Measurements from ENCODE around the gene CDKAL1.
"Not testable (repeated sequence)": the region's sequence is repeated elsewhere in the genome, so short reads cannot be mapped to it uniquely, and the experiment has no call there.

Gene CDKAL1

GRCh38 chr6:20554817-20555216 lies 20.6 kb downstream of the CDKAL1 start:
- no peak for DNase-seq

GRCh38 chr6:20559924-20560551 lies 25.8 kb downstream of the CDKAL1 start:
- no peak for DNase-seq

DNA sequence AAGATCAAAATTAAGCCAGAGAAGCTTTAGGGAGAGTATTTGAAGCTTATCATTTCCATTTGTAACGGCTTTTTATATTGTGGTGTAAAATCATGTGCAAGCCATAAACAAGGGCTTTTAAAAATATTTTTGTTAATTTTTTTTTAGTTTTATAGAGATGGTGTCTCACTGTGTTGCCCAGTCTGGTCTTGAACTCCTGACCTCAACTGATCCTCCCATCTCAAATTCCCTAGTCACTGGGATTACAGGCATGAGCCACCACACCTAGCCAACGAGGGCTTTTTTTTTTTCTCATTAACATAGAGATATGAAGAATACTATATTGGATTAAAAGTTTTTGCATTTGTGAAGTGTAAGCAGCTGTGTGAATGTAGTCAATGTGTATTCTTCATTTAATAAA lies 29.1 kb downstream of the CDKAL1 start:
- DNase-seq: no peak

- DNase-seq: no peak
Measured at GRCh38 chr6:20564269-20564668, 30.0 kb downstream of the CDKAL1 start.

DNA sequence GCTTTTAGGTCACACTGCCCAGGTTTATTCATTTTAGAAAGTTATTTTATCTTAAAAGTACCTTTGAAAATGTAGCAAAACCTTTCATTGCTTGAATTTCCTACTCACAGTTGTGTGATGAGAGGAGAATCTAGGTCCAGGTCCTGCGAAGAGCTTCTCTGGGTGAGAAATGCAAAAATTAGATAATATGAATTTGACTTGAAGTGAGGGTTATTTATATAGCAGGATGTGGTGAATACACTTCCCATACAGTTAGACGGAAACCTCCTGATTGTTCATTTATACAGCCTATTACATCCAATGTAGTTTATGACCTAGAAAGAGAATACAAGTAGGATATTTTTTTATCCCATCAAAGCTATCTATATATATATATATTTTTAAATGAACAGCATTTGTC lies 30.5 kb downstream of the CDKAL1 start:
- no peak for DNase-seq

DNA sequence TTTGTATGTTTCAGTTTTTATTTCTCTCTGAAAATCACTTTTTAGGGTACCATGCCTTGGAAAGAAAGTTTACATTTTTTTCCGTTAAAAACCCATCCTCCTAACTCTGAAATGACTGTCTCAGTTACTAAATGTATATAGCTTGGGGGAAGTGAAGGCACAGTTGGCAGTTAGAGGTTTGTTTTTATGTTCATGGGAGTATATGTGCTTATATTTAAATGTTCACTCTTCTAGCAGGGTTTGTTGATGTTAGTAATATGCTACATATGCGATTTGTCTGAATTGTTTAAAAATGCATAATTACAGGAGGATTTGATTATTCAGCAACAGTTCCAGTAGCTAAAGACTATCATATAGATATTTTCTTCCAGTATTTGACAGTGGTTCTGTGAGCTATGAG lies 31.1 kb downstream of the CDKAL1 start:
- DNase-seq: no peak

DNA sequence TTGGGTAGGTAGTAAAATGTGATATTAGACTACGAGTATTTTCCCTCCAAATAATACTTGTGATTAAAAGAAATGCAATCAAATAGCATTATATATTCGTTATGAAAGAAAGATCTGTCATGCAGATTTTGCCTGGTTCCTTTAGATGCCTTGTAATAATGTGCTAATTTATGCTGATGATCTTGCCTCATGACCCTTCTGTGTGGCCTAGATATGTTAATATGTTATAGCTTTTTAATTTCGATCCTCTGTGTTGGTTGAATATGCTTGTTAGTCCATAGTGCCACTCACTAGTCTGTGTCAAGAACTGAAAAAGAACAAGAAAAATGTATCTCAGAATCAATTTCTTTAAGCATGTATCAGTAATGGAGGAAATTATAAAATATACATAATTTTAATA lies 31.9 kb downstream of the CDKAL1 start:
- DNase-seq: no peak

DNA sequence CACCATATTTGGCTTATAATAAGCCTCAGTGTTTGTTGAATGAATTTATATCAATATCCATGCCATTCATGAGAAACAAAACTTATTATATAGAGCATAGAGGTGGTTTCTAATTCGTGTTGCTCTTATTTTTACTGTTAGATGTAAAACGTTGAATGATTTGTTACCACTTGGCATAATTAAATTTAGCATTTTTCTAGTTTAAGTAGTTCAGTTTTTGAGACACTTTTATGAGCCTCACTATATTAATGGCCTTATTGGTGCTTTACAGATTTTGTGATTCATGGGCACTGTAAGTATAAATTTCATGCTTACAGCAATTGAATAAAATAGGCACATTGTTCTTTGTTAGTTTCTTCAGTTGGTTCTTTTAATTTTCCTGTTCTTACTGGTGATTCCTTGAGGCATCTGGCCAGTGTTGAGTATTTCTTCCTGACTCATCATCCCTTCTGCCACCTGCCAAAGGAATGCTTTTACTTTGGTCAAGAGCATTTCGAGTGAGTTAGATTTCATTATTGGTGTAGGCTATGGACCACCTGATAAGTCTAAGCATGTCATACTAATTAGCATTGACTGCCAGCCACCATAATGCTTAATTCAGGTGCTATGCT lies 34.8 kb downstream of the CDKAL1 start:
- DNase-seq: no peak

- DNase-seq: no peak
Measured at GRCh38 chr6:20571261-20571660, 37.0 kb downstream of the CDKAL1 start.

DNA sequence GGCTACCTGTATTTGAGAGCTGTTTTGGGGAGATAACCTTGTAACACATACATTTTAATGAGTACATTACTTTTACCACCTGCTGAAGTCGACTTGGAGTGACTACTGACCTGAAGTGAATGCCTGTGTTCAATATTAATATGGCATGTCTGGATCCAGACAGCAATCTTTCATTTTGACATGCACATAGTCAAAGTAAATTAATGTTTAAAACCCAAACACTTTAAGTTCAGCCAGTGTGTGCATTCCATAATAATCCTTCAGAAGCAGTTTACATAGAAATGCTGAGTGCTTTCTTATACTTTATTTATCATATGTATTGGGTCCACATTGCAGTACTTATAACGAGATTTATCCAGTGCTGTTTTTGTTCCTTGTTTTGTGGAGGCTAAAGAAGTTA lies 38.0 kb downstream of the CDKAL1 start:
- DNase-seq: no peak

- no peak for DNase-seq
Measured at GRCh38 chr6:20572940-20573339, 38.7 kb downstream of the CDKAL1 start.

- no peak for DNase-seq
Measured at GRCh38 chr6:20574355-20574754, 40.1 kb downstream of the CDKAL1 start.

GRCh38 chr6:20575125-20575524 lies 40.9 kb downstream of the CDKAL1 start:
- no peak for DNase-seq

- DNase-seq: no peak
Measured at GRCh38 chr6:20575704-20576451, 41.6 kb downstream of the CDKAL1 start.

- no peak for DNase-seq
Measured at GRCh38 chr6:20577173-20577688, 43.0 kb downstream of the CDKAL1 start.

DNA sequence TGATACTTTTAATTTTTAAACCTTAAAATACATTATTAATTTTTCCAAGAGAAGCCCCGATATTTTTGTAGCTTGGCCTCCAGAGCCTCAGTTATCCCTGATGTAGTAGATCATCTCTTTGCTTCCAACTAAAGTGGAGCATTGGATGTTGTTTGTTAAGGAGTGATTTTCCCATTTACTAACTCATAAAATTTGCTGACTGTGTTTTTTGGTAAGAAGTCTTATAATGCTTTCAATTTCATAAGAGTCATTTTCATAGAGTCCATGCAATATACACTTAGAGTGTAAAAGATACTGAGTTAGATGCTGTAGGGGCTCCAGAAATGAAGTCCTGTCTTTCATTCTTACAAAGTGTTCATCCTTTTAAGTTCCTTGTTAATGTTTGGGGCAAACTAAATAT lies 46.8 kb downstream of the CDKAL1 start:
- DNase-seq: no peak

GRCh38 chr6:20582586-20583443 lies 48.6 kb downstream of the CDKAL1 start:
- DNase-seq: no peak

GRCh38 chr6:20583444-20583800 lies 49.2 kb downstream of the CDKAL1 start:
- DNase-seq: no peak

DNA sequence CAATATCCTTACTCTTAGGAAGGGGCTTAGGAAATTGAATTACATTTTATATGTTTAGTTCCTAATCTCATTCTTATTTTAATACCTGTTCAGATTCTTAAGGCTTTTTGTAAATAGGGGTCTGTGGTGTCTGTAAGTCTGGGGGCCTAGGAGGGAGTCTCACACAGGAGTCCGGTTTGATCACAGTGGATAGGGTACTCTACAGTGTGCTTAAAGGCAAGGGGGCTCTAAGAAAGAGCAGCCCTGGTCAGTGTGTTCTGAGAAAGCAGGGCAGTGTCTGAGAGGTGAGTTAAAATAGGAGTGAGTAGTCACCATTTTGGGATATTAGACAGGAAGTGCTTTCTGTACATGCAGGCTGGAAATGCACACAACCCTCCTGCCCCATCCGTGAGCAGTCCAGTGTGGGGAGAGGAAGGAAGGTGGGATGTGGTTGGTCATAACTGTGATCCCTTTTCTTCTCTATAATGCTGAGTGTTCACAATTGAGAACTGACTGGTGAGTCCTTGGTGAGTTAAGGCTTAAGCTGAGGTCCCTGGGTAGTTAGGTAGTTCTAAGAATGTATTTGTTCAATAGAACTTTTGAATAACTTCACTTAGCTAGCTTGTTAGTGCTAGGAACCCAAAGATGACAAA lies 50.0 kb downstream of the CDKAL1 start:
- DNase-seq: no peak

DNA sequence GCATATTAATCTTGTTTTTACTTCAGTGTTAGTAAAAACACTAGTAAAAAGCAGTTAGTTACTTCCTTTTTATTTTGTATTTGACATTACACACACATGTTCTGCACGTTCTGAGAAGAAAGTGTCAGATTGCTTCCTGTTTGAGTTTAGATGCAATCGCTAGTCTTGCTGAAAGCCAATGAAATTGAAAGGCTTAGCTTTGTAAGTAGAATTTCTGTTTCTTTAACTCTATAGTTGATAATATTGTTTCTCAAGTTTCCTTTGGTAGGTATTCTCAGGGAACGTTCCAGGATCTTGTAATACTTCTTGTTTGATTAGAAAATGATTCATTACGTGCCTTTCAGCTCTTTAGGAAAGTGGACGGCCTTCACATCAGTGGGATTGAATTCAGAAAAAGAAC lies 55.0 kb downstream of the CDKAL1 start:
- no peak for DNase-seq

GRCh38 chr6:20590476-20590875 lies 56.2 kb downstream of the CDKAL1 start:
- DNase-seq: not testable (repeated sequence)

- not testable (repeated sequence) for DNase-seq
Measured at GRCh38 chr6:20594299-20594853, 60.1 kb downstream of the CDKAL1 start.

Data from activated gamma-delta T cell (primary cell).